ENCODE data around the gene CCDC149.

Gene CCDC149

GRCh38 chr4:24927049-24927448, 14.2 kb upstream of the CCDC149 start:
- no peak for DNase-seq (ENCODE audit: low spot score)
- TF ChIP-seq CTCF (IDR thresholded peaks at IDR 0.05; ENCODE audit: extremely low read depth, missing control alignments) = no peak

- TF ChIP-seq CTCF (IDR thresholded peaks at IDR 0.05; ENCODE audit: extremely low read depth, missing control alignments) = no peak
- DNase-seq (ENCODE audit: low spot score) = no peak
Observed at GRCh38 chr4:24924309-24924781, 11.5 kb upstream of the CCDC149 start.

- no peak for DNase-seq (ENCODE audit: low spot score)
- TF ChIP-seq CTCF (IDR thresholded peaks at IDR 0.05; ENCODE audit: extremely low read depth, missing control alignments) = no peak
Observed at GRCh38 chr4:24923550-24923949, 10.7 kb upstream of the CCDC149 start.

- no peak for TF ChIP-seq CTCF (IDR thresholded peaks at IDR 0.05; ENCODE audit: extremely low read depth, missing control alignments)
Observed at GRCh38 chr4:24923002-24923401, 10.2 kb upstream of the CCDC149 start.

GRCh38 chr4:24922416-24922815, 9.6 kb upstream of the CCDC149 start:
- TF ChIP-seq CTCF (IDR thresholded peaks at IDR 0.05; ENCODE audit: extremely low read depth, missing control alignments) = no peak
- no peak for DNase-seq (ENCODE audit: low spot score)

More at GRCh38 chr4:24923002-24923401, 10.2 kb upstream of the CCDC149 start:
- no peak for DNase-seq (ENCODE audit: low spot score)

GRCh38 chr4:24921491-24921890, 8.6 kb upstream of the CCDC149 start:
- DNase-seq (ENCODE audit: low spot score) = no peak
- TF ChIP-seq CTCF (IDR thresholded peaks at IDR 0.05; ENCODE audit: extremely low read depth, missing control alignments) = no peak

- TF ChIP-seq CTCF (IDR thresholded peaks at IDR 0.05; ENCODE audit: extremely low read depth, missing control alignments) = no peak
- DNase-seq (ENCODE audit: low spot score) = no peak
Observed at GRCh38 chr4:24920008-24920407, 7.2 kb upstream of the CCDC149 start.
